ENCODE data around the gene GSAP. TPM values are rescaled to one million over a fixed set of nuclear protein-coding genes. Genes with fewer than 3 reads are reported as not detected.

Gene GSAP
- total RNA-seq, 1 experiment from 2014 or later, result 0.85 TPM

DNA sequence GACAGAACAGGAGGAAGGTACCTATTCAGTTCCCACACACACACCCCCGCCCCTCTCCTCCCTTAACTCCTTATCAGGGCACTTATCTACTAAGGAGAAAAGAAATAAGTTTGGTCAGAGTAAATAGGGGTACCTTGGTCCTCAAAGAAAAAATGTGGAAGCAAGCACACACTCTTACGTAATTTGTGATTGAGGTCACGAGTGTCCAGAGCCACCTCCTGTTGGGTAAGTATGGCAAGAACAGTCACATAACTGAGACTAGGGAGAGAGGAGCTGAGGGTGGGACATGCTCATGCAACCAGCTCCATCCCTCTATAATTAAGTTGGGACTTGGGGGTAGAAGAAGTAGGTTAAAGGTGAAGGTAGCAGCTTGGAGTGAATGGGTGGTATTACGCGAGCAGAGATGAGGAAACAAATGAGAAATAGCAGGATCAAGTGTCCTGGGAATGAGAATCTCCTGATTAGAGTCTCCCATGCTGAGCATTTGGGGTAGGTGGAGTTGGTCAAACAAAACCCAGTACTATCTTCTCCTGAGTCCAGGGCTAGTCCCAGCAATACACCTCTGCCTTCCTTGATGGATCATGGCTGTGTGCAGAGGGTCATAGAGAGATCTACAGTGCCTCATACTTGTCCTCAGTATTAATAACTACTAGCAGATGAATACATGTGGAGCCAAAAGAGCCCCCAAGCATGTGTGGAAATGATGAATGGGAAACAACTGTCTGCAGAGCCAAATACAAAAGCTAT, 77.1 kb downstream of the GSAP start:
- no peaks in the 10 kb centered on the region for H3K4me1 ChIP-seq (ENCODE audit: control insufficient read depth, insufficient read depth, low read length)
- no peak overlapping the region for H3K27ac ChIP-seq (ENCODE audit: low read length)
- ATAC-seq, result no peak
- in situ Hi-C loops (cut with HindIII; ENCODE audit: low pct_unique_long_range_greater_than_20kb, low sequenced_read_pairs) (no loop called here), intact Hi-C loops (cut with micrococcal nuclease; ENCODE audit: unreplicated experiment) (no loop called here)
- TF ChIP-seq SIN3A (IDR thresholded peaks at IDR 0.05; ENCODE audit: borderline replicate concordance, insufficient read depth, low read depth, low read length), result no peak
- TF ChIP-seq, protein P1, sequence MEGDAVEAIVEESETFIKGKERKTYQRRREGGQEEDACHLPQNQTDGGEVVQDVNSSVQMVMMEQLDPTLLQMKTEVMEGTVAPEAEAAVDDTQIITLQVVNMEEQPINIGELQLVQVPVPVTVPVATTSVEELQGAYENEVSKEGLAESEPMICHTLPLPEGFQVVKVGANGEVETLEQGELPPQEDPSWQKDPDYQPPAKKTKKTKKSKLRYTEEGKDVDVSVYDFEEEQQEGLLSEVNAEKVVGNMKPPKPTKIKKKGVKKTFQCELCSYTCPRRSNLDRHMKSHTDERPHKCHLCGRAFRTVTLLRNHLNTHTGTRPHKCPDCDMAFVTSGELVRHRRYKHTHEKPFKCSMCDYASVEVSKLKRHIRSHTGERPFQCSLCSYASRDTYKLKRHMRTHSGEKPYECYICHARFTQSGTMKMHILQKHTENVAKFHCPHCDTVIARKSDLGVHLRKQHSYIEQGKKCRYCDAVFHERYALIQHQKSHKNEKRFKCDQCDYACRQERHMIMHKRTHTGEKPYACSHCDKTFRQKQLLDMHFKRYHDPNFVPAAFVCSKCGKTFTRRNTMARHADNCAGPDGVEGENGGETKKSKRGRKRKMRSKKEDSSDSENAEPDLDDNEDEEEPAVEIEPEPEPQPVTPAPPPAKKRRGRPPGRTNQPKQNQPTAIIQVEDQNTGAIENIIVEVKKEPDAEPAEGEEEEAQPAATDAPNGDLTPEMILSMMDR (IDR thresholded peaks at IDR 0.05), result no peak
- ChIA-PET POLR2A (no interaction called here), CTCF (no interaction called here)
- peaks cover 2% of the 10 kb centered on the region for H3K27me3 ChIP-seq (ENCODE audit: control insufficient read depth, insufficient read depth, low read length)
- H3K36me3 ChIP-seq (ENCODE audit: control insufficient read depth, insufficient read depth, low read length), result no peaks in the 10 kb centered on the region
- DNase-seq (ENCODE audit: low read depth, low spot score), result no peak
- H3K9me3 ChIP-seq (ENCODE audit: control insufficient read depth, insufficient read depth, low read depth, low read length), result no peaks in the 10 kb centered on the region
- BruUV-seq (replicated peaks), result no TSS peak
- H3K4me3 ChIP-seq (ENCODE audit: low read depth in 2 of 2, low read length in 2 of 2), result no peak overlapping the region

DNA sequence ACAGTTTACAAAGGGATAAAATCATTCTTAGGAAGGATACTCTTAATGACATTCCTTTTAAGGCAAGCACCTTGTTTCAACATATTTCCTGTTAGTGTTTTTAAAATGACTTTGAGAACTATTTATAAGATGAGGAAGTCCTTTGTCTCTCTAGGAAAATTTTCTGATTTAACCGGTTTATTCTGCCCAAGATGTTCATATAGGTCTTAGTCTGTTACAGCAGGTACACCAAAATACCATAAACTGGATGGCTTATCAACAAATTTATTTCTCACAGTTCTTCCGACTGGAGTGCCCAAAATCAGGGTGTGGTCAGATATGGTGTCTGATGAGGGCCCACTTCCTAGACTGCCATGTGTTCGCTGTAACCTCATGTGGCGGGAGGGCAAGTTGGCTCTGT, 77.9 kb downstream of the GSAP start:
- no peak overlapping the region for H3K27ac ChIP-seq (ENCODE audit: low read length)

More for the DNA sequence above, 77.9 kb downstream of the GSAP start:
- ATAC-seq, result no peak
- DNase-seq (ENCODE audit: low read depth, low spot score), result no peak
- H3K4me1 ChIP-seq (ENCODE audit: control insufficient read depth, insufficient read depth, low read length), result no peaks in the 10 kb centered on the region
- TF ChIP-seq POLR2AphosphoS5 (IDR thresholded peaks at IDR 0.05; ENCODE audit: low read depth, low read length) (no peak), TCF7L2 (IDR thresholded peaks at IDR 0.05; ENCODE audit: low read depth, low read length) (no peak), SIN3A (IDR thresholded peaks at IDR 0.05; ENCODE audit: borderline replicate concordance, insufficient read depth, low read depth, low read length) (no peak)
- TF ChIP-seq, protein P1 (IDR thresholded peaks at IDR 0.05), result no peak
- TF ChIP-seq, protein P2, sequence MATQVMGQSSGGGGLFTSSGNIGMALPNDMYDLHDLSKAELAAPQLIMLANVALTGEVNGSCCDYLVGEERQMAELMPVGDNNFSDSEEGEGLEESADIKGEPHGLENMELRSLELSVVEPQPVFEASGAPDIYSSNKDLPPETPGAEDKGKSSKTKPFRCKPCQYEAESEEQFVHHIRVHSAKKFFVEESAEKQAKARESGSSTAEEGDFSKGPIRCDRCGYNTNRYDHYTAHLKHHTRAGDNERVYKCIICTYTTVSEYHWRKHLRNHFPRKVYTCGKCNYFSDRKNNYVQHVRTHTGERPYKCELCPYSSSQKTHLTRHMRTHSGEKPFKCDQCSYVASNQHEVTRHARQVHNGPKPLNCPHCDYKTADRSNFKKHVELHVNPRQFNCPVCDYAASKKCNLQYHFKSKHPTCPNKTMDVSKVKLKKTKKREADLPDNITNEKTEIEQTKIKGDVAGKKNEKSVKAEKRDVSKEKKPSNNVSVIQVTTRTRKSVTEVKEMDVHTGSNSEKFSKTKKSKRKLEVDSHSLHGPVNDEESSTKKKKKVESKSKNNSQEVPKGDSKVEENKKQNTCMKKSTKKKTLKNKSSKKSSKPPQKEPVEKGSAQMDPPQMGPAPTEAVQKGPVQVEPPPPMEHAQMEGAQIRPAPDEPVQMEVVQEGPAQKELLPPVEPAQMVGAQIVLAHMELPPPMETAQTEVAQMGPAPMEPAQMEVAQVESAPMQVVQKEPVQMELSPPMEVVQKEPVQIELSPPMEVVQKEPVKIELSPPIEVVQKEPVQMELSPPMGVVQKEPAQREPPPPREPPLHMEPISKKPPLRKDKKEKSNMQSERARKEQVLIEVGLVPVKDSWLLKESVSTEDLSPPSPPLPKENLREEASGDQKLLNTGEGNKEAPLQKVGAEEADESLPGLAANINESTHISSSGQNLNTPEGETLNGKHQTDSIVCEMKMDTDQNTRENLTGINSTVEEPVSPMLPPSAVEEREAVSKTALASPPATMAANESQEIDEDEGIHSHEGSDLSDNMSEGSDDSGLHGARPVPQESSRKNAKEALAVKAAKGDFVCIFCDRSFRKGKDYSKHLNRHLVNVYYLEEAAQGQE (IDR thresholded peaks at IDR 0.05; ENCODE audit: insufficient read depth in 1 of 2, low read depth in 2 of 2, low read length in 1 of 2), result no peak
- intact Hi-C loops (cut with micrococcal nuclease; ENCODE audit: unreplicated experiment) (no loop called here), in situ Hi-C loops (cut with HindIII; ENCODE audit: low pct_unique_long_range_greater_than_20kb, low sequenced_read_pairs) (no loop called here)
- no peaks in the 10 kb centered on the region for H3K9me3 ChIP-seq (ENCODE audit: control insufficient read depth, insufficient read depth, low read depth, low read length)
- no peak overlapping the region for H3K4me3 ChIP-seq (ENCODE audit: low read depth in 2 of 2, low read length in 2 of 2)
- BruUV-seq (replicated peaks), result no TSS peak
- POLR2A ChIA-PET, result no interaction called here
- no peaks in the 10 kb centered on the region for H3K36me3 ChIP-seq (ENCODE audit: control insufficient read depth, insufficient read depth, low read length)
- CTCF ChIA-PET, result no interaction called here
- H3K27me3 ChIP-seq (ENCODE audit: control insufficient read depth, insufficient read depth, low read length), result peaks cover 2% of the 10 kb centered on the region

All from Panc1 (cell line).